SK-N-MC (cell line): ENCODE data around the gene FBRS.

Experiments used
- DNase-seq: peaks from one replicate; pipeline ENCODE4 v3.0.0-alpha.2; 2011; ENCODE audit warnings: low read depth, low spot score
- H3K27ac ChIP-seq: fragments of 200-600 bp; sonication (generic); 2 replicates; pipeline ENCODE4 v1.5.1; 2016; ENCODE audit warnings: mixed run types
- H3K36me3 ChIP-seq: fragments of 200-600 bp; sonication (generic); 2 replicates; pipeline ENCODE4 v1.6.1; 2017; ENCODE audit warnings: antibody characterized with exemption, low read length, mixed read lengths; ENCODE audit not compliant: insufficient read depth
- H3K4me3 ChIP-seq: fragments of 200-600 bp; sonication (generic); 2 replicates; pipeline ENCODE4 v1.5.1; 2016
- H3K9ac ChIP-seq: fragments of 200-600 bp; sonication (generic); 2 replicates; pipeline ENCODE4 v1.8.0; 2017; ENCODE audit warnings: mixed run types, mixed read lengths; ENCODE audit not compliant: insufficient read length
- H3K9me3 ChIP-seq: fragments of 200-600 bp; sonication (generic); 2 replicates; pipeline ENCODE4 v1.6.1; 2017; ENCODE audit warnings: low read depth, mild to moderate bottlenecking, antibody characterized with exemption, low read length, moderate library complexity, mixed read lengths
- EZH2 ChIP-seq: fragments of 200-600 bp; sonication (generic); IDR thresholded peaks from one replicate; pipeline ENCODE4 v1.6.1; 2017; ENCODE audit warnings: antibody characterized with exemption
- FOXP2 ChIP-seq: optimal IDR thresholded peaks from 2 replicates; pipeline ENCODE3; 2011; ENCODE audit warnings: mild to moderate bottlenecking, moderate library complexity; ENCODE audit not compliant: insufficient read depth; ENCODE audit errors: extremely low read length, control extremely low read depth
- POLR2AphosphoS5 ChIP-seq: IDR thresholded peaks from 2 replicates; pipeline ENCODE4 v1.6.1; 2012; ENCODE audit warnings: mild to moderate bottlenecking, low read depth, low read length, borderline replicate concordance

The FBRS gene

GRCh38 chr16:30711712-30712111 lies 53.5 kb downstream of the FBRS start:
- H3K9ac ChIP-seq, result no peak overlapping the region
- H3K9me3 ChIP-seq, result no peaks in the 10 kb centered on the region
- DNase-seq, result no peak
- peaks cover 92% of the 10 kb centered on the region for H3K36me3 ChIP-seq
- no peak overlapping the region for H3K27ac ChIP-seq
- TF ChIP-seq FOXP2 (no peak), EZH2 (no peak), POLR2AphosphoS5 (no peak)
- H3K4me3 ChIP-seq, result no peak overlapping the region

- H3K4me3 ChIP-seq, result no peak overlapping the region
- DNase-seq, result no peak
- peak overlapping the region; percentile 53 for H3K27ac ChIP-seq
- no peaks in the 10 kb centered on the region for H3K9me3 ChIP-seq
- no peak overlapping the region for H3K9ac ChIP-seq
- H3K36me3 ChIP-seq, result peaks cover 86% of the 10 kb centered on the region
- no peak for TF ChIP-seq EZH2
- TF ChIP-seq POLR2AphosphoS5, result no peak
- no peak for TF ChIP-seq FOXP2
These were observed 57.7 kb downstream of the FBRS start for GRCh38 chr16:30715750-30716445.

- no peak overlapping the region for H3K27ac ChIP-seq
- TF ChIP-seq EZH2 (no peak), POLR2AphosphoS5 (no peak), FOXP2 (no peak)
- DNase-seq, result no peak
- no peak overlapping the region for H3K9ac ChIP-seq
- no peaks in the 10 kb centered on the region for H3K9me3 ChIP-seq
- H3K36me3 ChIP-seq, result peaks cover 92% of the 10 kb centered on the region
- H3K4me3 ChIP-seq, result no peak overlapping the region
These were observed 61.9 kb downstream of the FBRS start for GRCh38 chr16:30720086-30720485.
